Effector memory CD8-positive, alpha-beta T cell (primary cell): ENCODE data around the gene PLCD3.
A peak's percentile ranks its signal among the peaks of the same experiment; 100 is the strongest.

Experiments used
- ATAC-seq: fragments of 150-1000 bp; cut with Tn5 transposase; replicated peaks from 2 replicates; pipeline ENCODE4 v1.10.0; 2021; ENCODE audit warnings: mild to moderate bottlenecking, moderate library complexity
- DNase-seq, 3 experiments: peaks; one replicate each; pipeline ENCODE4 v3.0.0; 2021
- H3K27ac Mint-ChIP-seq, 2 donors: one replicate each; pipeline ENCODE4 v1.8.0; 2022; ENCODE audit warnings: mild to moderate bottlenecking in 2 of 2, mixed read lengths in 2 of 2, moderate library complexity in 2 of 2
- H3K27me3 Mint-ChIP-seq, 2 donors: one replicate each; pipeline ENCODE4 v1.8.0; 2022; ENCODE audit warnings: mixed read lengths in 2 of 2
- H3K36me3 Mint-ChIP-seq: one replicate; pipeline ENCODE4 v1.8.0; 2022; ENCODE audit warnings: mild to moderate bottlenecking, moderate library complexity, mixed read lengths; ENCODE audit not compliant: insufficient read depth
- H3K4me1 Mint-ChIP-seq, 2 donors: one replicate each; pipeline ENCODE4 v1.8.0; 2022; ENCODE audit warnings: low read depth in 2 of 2, mixed read lengths in 2 of 2
- H3K4me3 Mint-ChIP-seq, 2 donors: one replicate each; pipeline ENCODE4 v1.8.0; 2022; ENCODE audit warnings: mild to moderate bottlenecking in 2 of 2, mixed read lengths in 2 of 2, moderate library complexity in 2 of 2
- H3K9me3 Mint-ChIP-seq, 2 donors: one replicate each; pipeline ENCODE4 v1.8.0; 2022; ENCODE audit warnings: mixed read lengths in 2 of 2

PLCD3 gene

GRCh38 chr17:45067637-45068036 lies 64.7 kb downstream of the PLCD3 start:
- Mint-ChIP-seq H3K4me3 (no peak overlapping the region), H3K27ac (peak overlapping the region in 1 of 2 donors; percentile 54)
- no peak for DNase-seq

GRCh38 chr17:45063198-45063597 lies 69.1 kb downstream of the PLCD3 start:
- no peak overlapping the region for H3K27ac Mint-ChIP-seq
- peaks cover 17% of the 10 kb centered on the region for H3K36me3 Mint-ChIP-seq
- H3K4me3 Mint-ChIP-seq: peak overlapping the region in 1 of 2 donors; percentile 9
- no peaks in the 10 kb centered on the region for H3K9me3 Mint-ChIP-seq
- peaks cover 21 to 35% of the 10 kb centered on the region in 2 donors for H3K4me1 Mint-ChIP-seq
- ATAC-seq (no peak), DNase-seq (no peak)
- H3K27me3 Mint-ChIP-seq: no peaks in the 10 kb centered on the region

More at GRCh38 chr17:45067637-45068036, 64.7 kb downstream of the PLCD3 start:
- Mint-ChIP-seq H3K4me1 (peaks cover 9 to 25% of the 10 kb centered on the region in 2 donors), H3K9me3 (no peaks in the 10 kb centered on the region), H3K27me3 (no peaks in the 10 kb centered on the region), H3K36me3 (peaks cover 17% of the 10 kb centered on the region)
- no peak for ATAC-seq

GRCh38 chr17:45061606-45062205 lies 70.6 kb downstream of the PLCD3 start:
- Mint-ChIP-seq H3K27me3 (no peaks in the 10 kb centered on the region), H3K4me3 (peak overlapping the region; percentile 87 to 93), H3K9me3 (no peaks in the 10 kb centered on the region), H3K27ac (peak overlapping the region; percentile 90 to 96), H3K4me1 (peaks cover 21 to 26% of the 10 kb centered on the region in 2 donors), H3K36me3 (peaks cover 17% of the 10 kb centered on the region)
- no peak for DNase-seq
- no peak for ATAC-seq

DNA sequence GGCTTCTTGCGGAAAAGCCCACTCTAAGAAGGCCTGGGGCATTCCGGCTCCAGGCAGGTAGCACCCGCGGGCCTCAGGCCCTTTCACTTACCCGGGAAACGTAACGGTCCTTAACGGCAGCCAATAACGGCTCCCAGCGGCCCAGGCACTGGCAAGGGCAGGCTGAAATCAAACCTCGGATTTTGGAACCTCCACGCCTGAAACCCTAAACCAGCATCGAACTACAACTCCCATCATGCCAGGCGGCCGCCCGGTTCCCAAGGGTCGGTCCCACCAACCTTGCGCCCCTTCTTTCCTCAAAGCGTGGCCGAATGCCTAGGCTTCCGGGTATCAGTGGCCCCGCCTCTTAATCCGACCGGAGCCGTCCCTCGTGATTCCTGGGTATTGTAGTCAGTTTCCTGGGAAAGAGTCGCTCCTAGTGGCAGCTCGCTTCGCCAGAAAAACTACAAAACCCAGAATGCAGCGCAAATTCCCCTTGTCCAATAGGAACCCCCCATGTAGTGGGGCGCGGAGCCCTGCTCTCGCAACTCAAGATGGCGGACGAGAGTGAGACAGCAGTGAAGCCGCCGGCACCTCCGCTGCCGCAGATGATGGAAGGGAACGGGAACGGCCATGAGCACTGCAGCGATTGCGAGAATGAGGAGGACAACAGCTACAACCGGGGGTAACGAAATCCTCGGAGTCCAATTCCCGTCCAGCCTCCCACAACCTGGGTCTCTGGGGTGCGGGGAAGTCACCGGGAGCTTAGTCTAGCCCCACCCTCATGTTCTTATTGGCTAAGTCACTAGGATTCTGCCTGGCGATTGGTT lies 71.3 kb downstream of the PLCD3 start, which contains the start of gene NMT1:
Gene NMT1, plus strand, starts transcription at position 521 of the 809 bp plus-strand sequence. Its CDS starts 13 bp downstream, at position 534.
- H3K4me1 Mint-ChIP-seq: peaks cover 21 to 26% of the 10 kb centered on the region in 2 donors
- H3K27ac Mint-ChIP-seq: peak within 1 kb of the TSS; percentile 90 to 96

DNA sequence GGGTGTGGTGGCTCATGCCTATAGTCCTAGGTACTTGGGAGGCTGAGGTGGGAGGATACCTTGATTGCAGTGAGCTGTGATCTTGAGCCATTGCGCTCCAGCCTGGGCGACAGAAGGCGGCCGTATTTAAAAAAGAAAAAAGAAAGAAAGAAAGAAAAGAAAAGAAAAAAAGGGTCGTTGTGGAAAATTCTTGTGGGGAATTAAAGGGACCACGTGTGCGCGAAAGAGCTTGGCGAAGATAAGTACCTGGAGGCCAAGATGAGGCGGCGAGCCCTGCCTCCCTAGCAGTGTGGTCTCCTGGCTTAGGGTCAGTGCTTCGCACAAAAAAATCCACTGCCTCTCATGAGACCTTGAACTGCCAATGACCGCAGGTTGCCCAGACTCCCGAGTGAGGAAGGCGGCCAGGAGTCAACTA lies 71.9 kb downstream of the PLCD3 start:
- no peaks in the 10 kb centered on the region for H3K9me3 Mint-ChIP-seq
- peak overlapping the region; percentile 90 to 96 for H3K27ac Mint-ChIP-seq
- no peaks in the 10 kb centered on the region for H3K27me3 Mint-ChIP-seq
- peak overlapping the region; percentile 87 to 93 for H3K4me3 Mint-ChIP-seq
- ATAC-seq: no peak
- peaks cover 25 to 26% of the 10 kb centered on the region in 2 donors for H3K4me1 Mint-ChIP-seq
- no peak for DNase-seq
- H3K36me3 Mint-ChIP-seq: peaks cover 17% of the 10 kb centered on the region

More for the DNA sequence above, 71.3 kb downstream of the PLCD3 start, which contains the start of gene NMT1:
- peaks cover 17% of the 10 kb centered on the region for H3K36me3 Mint-ChIP-seq
- ATAC-seq (peak; percentile 87), DNase-seq (peak; percentile 93 to 95 (median 95))
- H3K27me3 Mint-ChIP-seq: no peaks in the 10 kb centered on the region
- peak within 1 kb of the TSS; percentile 87 to 93 for H3K4me3 Mint-ChIP-seq
- H3K9me3 Mint-ChIP-seq: no peaks in the 10 kb centered on the region
